Psoas muscle (tissue), 8 donors: ENCODE results near the gene LRBA. TPM values are rescaled to one million over a fixed set of nuclear protein-coding genes. Genes with fewer than 3 reads are reported as not detected.

Source experiments
- ATAC-seq, 4 donors: fragments of 200-7000 bp; cut with Tn5 transposase; one replicate each; pipeline ENCODE4 v1.9.1; 2020; ENCODE audit warnings: moderate library complexity in 3 of 4, mild to moderate bottlenecking in 2 of 4
- DNase-seq, 2 donors: peaks; one replicate each; pipeline ENCODE4 v3.0.0-alpha.2; 2020
- H3K27ac ChIP-seq: fragments of 200-600 bp; one replicate; pipeline ENCODE4 v1.8.0; 2022
- H3K27me3 ChIP-seq, 3 donors: fragments of 200-600 bp in 1 of 3; one replicate each; pipeline versions ENCODE4 v1.6.1 to v1.8.0; 2013 to 2022; ENCODE audit warnings: low read length in 2 of 3, mild to moderate bottlenecking in 2 of 3, moderate library complexity in 1 of 3; ENCODE audit not compliant: insufficient read depth in 3 of 3
- H3K36me3 ChIP-seq, 2 donors: fragments of 200-600 bp in 1 of 2; one replicate each; pipeline versions ENCODE4 v1.6.1 to v1.8.0; 2013 to 2022; ENCODE audit warnings: low read depth in 1 of 2, mild to moderate bottlenecking in 1 of 2, moderate library complexity in 1 of 2; ENCODE audit not compliant: insufficient read depth in 1 of 2
- H3K4me1 ChIP-seq: fragments of 200-600 bp; one replicate; pipeline ENCODE4 v1.8.0; 2022
- H3K4me3 ChIP-seq: fragments of 200-600 bp; one replicate; pipeline ENCODE4 v1.8.0; 2022; ENCODE audit warnings: mild to moderate bottlenecking
- H3K9me3 ChIP-seq: fragments of 200-600 bp; one replicate; pipeline ENCODE4 v1.8.0; 2022
- CTCF ChIP-seq: fragments of 200-600 bp; IDR thresholded peaks from one replicate; pipeline ENCODE4 v1.8.0; 2022; ENCODE audit warnings: antibody characterized with exemption
- WGBS, 3 donors: extraction: QIAGEN DNeasy Blood & Tissue Kit; methylation state at CpG; one replicate each; pipeline versions ENCODE4 v1.1.6 to v1.1.7; 2013; 5-methylcytosine and 5-hydroxymethylcytosine counted together
- intact Hi-C, 2 donors: fragments of 100-400 bp; cut with DNase I; formaldehyde crosslinking; loops; one replicate each; pipeline versions ENCODE4 v1.11.0 to v1.14.2; 2022
- polyA plus RNA-seq, 3 donors: library from polyadenylated mRNA; stranded (reverse); fragments of 200-250 nt; gene quantifications; one replicate each; pipeline ENCODE4 v1.2.3, GENCODE V29; 2013
- total RNA-seq, 4 donors: library from RNA; stranded (reverse); fragmentation: NEBNext Ultra II Directional in 2 of 4; extraction: Animal tissue kit (Norgen Biotek cat#: 25700) in 2 of 4; gene quantifications; one replicate each; pipeline versions ENCODE4 v1.2.1 to v1.2.4, GENCODE V29; 2021 to 2023
- donor health status: healthy with polysubstance abuse.
- donor health status: DM: no; HTN: no; CAD: no; lungs with moderate emphysema.
- donor health status: Bipolar disorder and iron deficiency.
- donor health status: healthy.
- donor health status: DM: yes; HTN: yes; CAD: no.
- donor health status: DM: no; HTN: no; CAD: no.
- donor health status: DM: no; HTN: no; CAD: no.
- donor health status: DM: yes; HTN: yes; CAD: no.

The LRBA gene
- total and polyA plus RNA-seq, 7 donors, result 2.9 to 10.6 (median 6.4) TPM

GRCh38 chr4:150482581-150482980 lies 532.5 kb downstream of the LRBA start:
- no peak overlapping the region for H3K4me3 ChIP-seq
- H3K9me3 ChIP-seq, result no peaks in the 10 kb centered on the region
- no peaks in the 10 kb centered on the region for H3K4me1 ChIP-seq
- intact Hi-C loops, result no loop called here
- WGBS, 3 donors, result 94 to 97% (median 97%) methylated on average over 4 of the region's 4 CpGs
- H3K36me3 ChIP-seq, result peaks cover 0 to 5% of the 10 kb centered on the region in 2 donors
- no peak overlapping the region for H3K27ac ChIP-seq
- TF ChIP-seq CTCF, result no peak
- no peak for DNase-seq
- H3K27me3 ChIP-seq, result no peaks in the 10 kb centered on the region
- no peak for ATAC-seq

GRCh38 chr4:150479657-150480056 lies 535.4 kb downstream of the LRBA start:
- WGBS, 3 donors, result 69 to 78% (median 76%) methylated on average over 3 of the region's 3 CpGs
- no peak overlapping the region for H3K4me3 ChIP-seq

GRCh38 chr4:150477869-150478268 lies 537.2 kb downstream of the LRBA start:
- ATAC-seq, result no peak
- no peaks in the 10 kb centered on the region for H3K9me3 ChIP-seq
- no peak overlapping the region for H3K4me3 ChIP-seq
- H3K27me3 ChIP-seq, result no peaks in the 10 kb centered on the region
- H3K36me3 ChIP-seq, result no peaks in the 10 kb centered on the region
- no peaks in the 10 kb centered on the region for H3K4me1 ChIP-seq
- intact Hi-C loops, result no loop called here
- TF ChIP-seq CTCF, result no peak
- no peak overlapping the region for H3K27ac ChIP-seq
- 68 to 91% (median 82%) methylated on average over 1 of the region's 1 CpG for WGBS, 3 donors
- no peak for DNase-seq

More at GRCh38 chr4:150479657-150480056, 535.4 kb downstream of the LRBA start:
- H3K27ac ChIP-seq, result no peak overlapping the region
- DNase-seq, result no peak
- no peaks in the 10 kb centered on the region for H3K4me1 ChIP-seq
- no peaks in the 10 kb centered on the region for H3K27me3 ChIP-seq
- no peak for TF ChIP-seq CTCF
- no peak for ATAC-seq
- no peaks in the 10 kb centered on the region for H3K9me3 ChIP-seq
- H3K36me3 ChIP-seq, result no peaks in the 10 kb centered on the region
- intact Hi-C loops, result no loop called here

- 82 to 91% (median 86%) methylated on average over 2 of the region's 2 CpGs for WGBS, 3 donors
- ATAC-seq, result no peak
- intact Hi-C loops, result no loop called here
These were observed 538.3 kb downstream of the LRBA start for GRCh38 chr4:150476776-150477175.

More at GRCh38 chr4:150476776-150477175, 538.3 kb downstream of the LRBA start:
- Histone ChIP-seq H3K27ac (no peak overlapping the region), H3K4me3 (no peak overlapping the region), H3K4me1 (no peaks in the 10 kb centered on the region), H3K27me3 (no peaks in the 10 kb centered on the region), H3K9me3 (no peaks in the 10 kb centered on the region), H3K36me3 (no peaks in the 10 kb centered on the region)
- DNase-seq, result no peak
- no peak for TF ChIP-seq CTCF
